K562 (cell line): ENCODE results near the gene EGLN3. TPM values are rescaled to one million over a fixed set of nuclear protein-coding genes. Genes with fewer than 3 reads are reported as not detected.

Experiments
- CLOCK ChIP-seq: fragments of 250-450 bp; sonication (Bioruptor Pico); IDR thresholded peaks from 2 replicates; pipeline ENCODE4 v1.4.0; 2020; ENCODE audit warnings: mild to moderate bottlenecking, moderate library complexity, borderline replicate concordance
- CTCFL ChIP-seq: IDR thresholded peaks from 2 replicates; pipeline ENCODE4 v1.6.1; 2011; ENCODE audit warnings: borderline replicate concordance, low read depth, mild to moderate bottlenecking, moderate library complexity, low read length; ENCODE audit not compliant: insufficient read depth, poor library complexity, severe bottlenecking
- DEAF1 ChIP-seq: fragments of 450-650 bp; formaldehyde crosslinking; IDR thresholded peaks from 2 replicates; pipeline ENCODE4 v1.4.0; 2020; ENCODE audit warnings: mild to moderate bottlenecking, moderate library complexity
- EHMT2 ChIP-seq: fragments of 450-650 bp; IDR thresholded peaks from 2 replicates; pipeline ENCODE4 v1.6.1; 2018; ENCODE audit warnings: antibody characterized with exemption
- FOXK1 ChIP-seq: sonication (generic); formaldehyde crosslinking; IDR thresholded peaks from 2 replicates; pipeline ENCODE4 v1.8.0; 2022; ENCODE audit warnings: missing genetic modification reagents, mild to moderate bottlenecking, borderline replicate concordance
- GTF2B ChIP-seq: IDR thresholded peaks from 2 replicates; pipeline ENCODE4 v1.6.1; 2011; ENCODE audit not compliant: insufficient read length; ENCODE audit errors: extremely low read depth
- KLF13 ChIP-seq: fragments of 450-650 bp; IDR thresholded peaks from 2 replicates; pipeline ENCODE4 v1.6.1; 2016; ENCODE audit warnings: missing genetic modification characterization, low read depth, mild to moderate bottlenecking, missing compliant biosample characterization, moderate library complexity, borderline replicate concordance
- MBD1 ChIP-seq: fragments of 250-450 bp; sonication (Bioruptor Pico); IDR thresholded peaks from 2 replicates; pipeline ENCODE4 v1.8.0; 2022; ENCODE audit warnings: inconsistent platforms
- NFRKB ChIP-seq: fragments of 450-650 bp; IDR thresholded peaks from 2 replicates; pipeline ENCODE4 v1.6.1; 2016; ENCODE audit warnings: low read depth
- PRDM10 ChIP-seq: fragments of 450-650 bp; IDR thresholded peaks from 2 replicates; pipeline ENCODE4 v1.6.1; 2018; ENCODE audit not compliant: partially characterized antibody
- TAL1 ChIP-seq: fragments of 450-650 bp; IDR thresholded peaks from 2 replicates; pipeline ENCODE4 v1.6.1; 2016; ENCODE audit warnings: mild to moderate bottlenecking
- TRIM24 ChIP-seq, 2 experiments: fragments of 450-650 bp; IDR thresholded peaks; 2 replicates each; pipeline ENCODE4 v1.6.1; 2016
- ZKSCAN8 ChIP-seq: fragments of 200-800 bp; sonication (Bioruptor generic); IDR thresholded peaks from 2 replicates; pipeline ENCODE4 v1.6.1; 2016; ENCODE audit warnings: missing genetic modification characterization, missing compliant biosample characterization
- ZNF253 ChIP-seq: fragments of 250-450 bp; sonication (Bioruptor Pico); conservative IDR thresholded peaks from 2 replicates; pipeline ENCODE4 v1.6.1; 2021; ENCODE audit warnings: mild to moderate bottlenecking
- polyA plus RNA-seq, 8 experiments: library from polyadenylated mRNA; depleted of rRNA in 4 of 8; stranded (reverse) in 5 of 8; unstranded in 3 of 8; fragments of >200 nt; fragmentation: Nextera tagmentation in 2 of 8; fragmentation: Illumina TruSeq in 1 of 8; extraction: Ambion mirVana in 2 of 8; extraction: Trizol in 1 of 8; gene quantifications; 2 replicates each; pipeline versions ENCODE4 v1.2.1 to v1.2.3, GENCODE V29; 2011 to 2014; ENCODE audit warnings: inconsistent platforms in 1 of 8, missing spikeins in 1 of 8
- total RNA-seq, 7 experiments: library from RNA; depleted of rRNA in 6 of 7; stranded (reverse); fragments of >200 nt in 6 of 7; fragmentation: Illumina TruSeq in 2 of 7; extraction: Trizol in 2 of 7; gene quantifications; 2 replicates each; pipeline versions ENCODE4 v1.2.1 to v1.2.3, GENCODE V29; 2011 to 2021; ENCODE audit warnings: low replicate concordance in 1 of 7

EGLN3 gene
- total and polyA plus RNA-seq, 9 of the 15 experiments (the other 6 are each of a cell fraction or from before 2014, with no cell fraction given): 2.5 to 87.6 (median 5.8) TPM

- TF ChIP-seq PRDM10 (no peak), KLF13 (tag) (no peak), FOXK1 (CRISPR knock-in tag) (no peak), TAL1 (peak; percentile 73), GTF2B (no peak), MBD1 (CRISPR knock-in tag) (no peak), NFRKB (no peak), TRIM24 (IDR thresholded peaks at IDR 0.05) (peak; percentile 14 to 30; a peak in 2 of 4 replicates), ZKSCAN8 (no peak), CLOCK (no peak), DEAF1 (CRISPR knock-in tag) (no peak), ZNF253 (CRISPR knock-in tag) (no peak), CTCFL (no peak), EHMT2 (no peak; the same call in 1 of the 2 replicates)
Observed at GRCh38 chr14:33903369-33903768, 47.5 kb downstream of the EGLN3 start (continued).
